ENCODE measurements around the gene CHIA.

The CHIA gene

GRCh38 chr1:111361761-111362160, 71.1 kb downstream of the CHIA start:
- DNase-seq = no peak

- no peak for DNase-seq
Observed at GRCh38 chr1:111364690-111365089, 74.0 kb downstream of the CHIA start.

GRCh38 chr1:111366256-111366655, 75.6 kb downstream of the CHIA start:
- no peak for DNase-seq

GRCh38 chr1:111369177-111369576, 78.5 kb downstream of the CHIA start:
- DNase-seq = no peak

- no peak for DNase-seq
Observed at GRCh38 chr1:111369645-111370044, 79.0 kb downstream of the CHIA start.
